ENCODE data around the gene PDIA4.
"Not testable (repeated sequence)": the region's sequence is repeated elsewhere in the genome, so short reads cannot be mapped to it uniquely, and the experiment has no call there.

PDIA4 gene

DNA sequence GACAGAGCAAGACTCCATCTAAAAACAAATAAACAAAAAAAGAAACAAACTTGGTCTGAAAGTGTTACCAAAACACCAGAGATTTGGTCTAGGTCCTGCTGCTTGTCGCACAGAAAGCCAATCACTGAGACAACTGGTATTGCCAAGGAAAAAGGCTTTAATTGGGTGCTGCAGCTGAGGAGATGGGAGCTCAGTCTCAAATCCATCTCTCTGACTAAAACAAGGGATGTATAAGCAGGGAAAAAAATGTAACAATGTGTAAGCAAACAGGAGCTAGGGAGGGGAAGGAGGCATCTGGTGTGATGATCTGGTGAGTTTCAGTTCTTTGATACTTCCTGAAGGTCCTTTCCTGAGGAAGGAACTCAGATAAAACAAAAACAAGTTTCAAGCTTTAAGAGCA is 8.4 kb upstream of the PDIA4 start:
- no peak for DNase-seq (ENCODE audit: low read depth)
- in situ Hi-C loops (cut with HindIII; ENCODE audit: low sequenced_read_pairs): no loop called here
- no peak overlapping the region for H3K4me3 ChIP-seq (ENCODE audit: low read depth, low read length)

DNA sequence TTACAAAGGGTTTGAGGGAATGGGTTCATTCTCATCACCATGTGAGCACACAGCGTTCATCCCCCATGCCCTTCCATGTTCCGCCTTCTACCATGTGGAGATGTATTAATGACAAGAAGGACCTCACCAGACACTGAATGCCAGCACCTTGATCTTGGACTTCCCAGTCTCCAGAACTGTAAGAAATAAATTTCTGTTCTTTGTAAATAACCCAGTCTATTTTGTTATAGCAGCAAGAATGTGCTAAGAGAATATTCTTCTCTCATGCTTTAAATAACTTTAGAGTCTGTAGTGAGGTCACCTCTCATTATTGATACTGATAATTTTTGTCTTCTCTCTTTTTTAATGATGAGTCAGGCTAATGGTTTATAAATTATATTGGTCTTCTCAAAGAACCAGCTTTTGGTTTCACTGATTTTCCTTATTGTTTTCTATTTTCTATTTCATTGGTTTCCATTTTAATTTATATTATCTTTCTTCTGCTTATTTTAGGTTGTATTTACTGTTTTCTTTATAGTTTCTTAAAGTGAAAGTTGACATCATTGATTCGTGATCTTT is 3.1 kb upstream of the PDIA4 start:
- DNase-seq (ENCODE audit: low read depth): no peak
- in situ Hi-C loops (cut with HindIII; ENCODE audit: low sequenced_read_pairs): no loop called here
- no peak overlapping the region for H3K4me3 ChIP-seq (ENCODE audit: low read depth, low read length)
- TF ChIP-seq, protein P1, sequence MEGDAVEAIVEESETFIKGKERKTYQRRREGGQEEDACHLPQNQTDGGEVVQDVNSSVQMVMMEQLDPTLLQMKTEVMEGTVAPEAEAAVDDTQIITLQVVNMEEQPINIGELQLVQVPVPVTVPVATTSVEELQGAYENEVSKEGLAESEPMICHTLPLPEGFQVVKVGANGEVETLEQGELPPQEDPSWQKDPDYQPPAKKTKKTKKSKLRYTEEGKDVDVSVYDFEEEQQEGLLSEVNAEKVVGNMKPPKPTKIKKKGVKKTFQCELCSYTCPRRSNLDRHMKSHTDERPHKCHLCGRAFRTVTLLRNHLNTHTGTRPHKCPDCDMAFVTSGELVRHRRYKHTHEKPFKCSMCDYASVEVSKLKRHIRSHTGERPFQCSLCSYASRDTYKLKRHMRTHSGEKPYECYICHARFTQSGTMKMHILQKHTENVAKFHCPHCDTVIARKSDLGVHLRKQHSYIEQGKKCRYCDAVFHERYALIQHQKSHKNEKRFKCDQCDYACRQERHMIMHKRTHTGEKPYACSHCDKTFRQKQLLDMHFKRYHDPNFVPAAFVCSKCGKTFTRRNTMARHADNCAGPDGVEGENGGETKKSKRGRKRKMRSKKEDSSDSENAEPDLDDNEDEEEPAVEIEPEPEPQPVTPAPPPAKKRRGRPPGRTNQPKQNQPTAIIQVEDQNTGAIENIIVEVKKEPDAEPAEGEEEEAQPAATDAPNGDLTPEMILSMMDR (IDR thresholded peaks at IDR 0.05; ENCODE audit: low read depth, low read length, missing control alignments): no peak

More for the DNA sequence above, 8.4 kb upstream of the PDIA4 start:
- TF ChIP-seq, protein P1 (IDR thresholded peaks at IDR 0.05; ENCODE audit: low read depth, low read length, missing control alignments): no peak

DNA sequence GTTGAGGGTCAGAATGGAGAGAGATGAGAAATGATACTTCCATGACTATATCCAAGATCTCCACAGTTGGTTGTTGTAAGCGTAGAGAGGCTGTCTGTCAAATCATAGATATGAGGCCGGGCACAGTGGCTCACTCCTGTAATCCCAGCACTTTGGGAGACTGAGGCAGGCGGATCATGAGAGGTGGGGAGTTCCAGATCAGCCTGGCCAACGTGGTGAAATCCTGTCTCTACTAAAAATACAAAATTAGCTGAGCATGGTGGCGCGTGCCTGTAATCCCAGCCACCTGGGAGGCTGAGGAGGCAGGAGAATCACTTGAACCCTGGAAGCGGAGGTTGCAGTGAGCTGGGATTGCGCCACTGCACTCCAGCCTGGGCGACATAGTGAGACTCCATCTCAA is 2.1 kb upstream of the PDIA4 start:
- not testable (repeated sequence) for H3K4me3 ChIP-seq (ENCODE audit: low read depth, low read length)

DNA sequence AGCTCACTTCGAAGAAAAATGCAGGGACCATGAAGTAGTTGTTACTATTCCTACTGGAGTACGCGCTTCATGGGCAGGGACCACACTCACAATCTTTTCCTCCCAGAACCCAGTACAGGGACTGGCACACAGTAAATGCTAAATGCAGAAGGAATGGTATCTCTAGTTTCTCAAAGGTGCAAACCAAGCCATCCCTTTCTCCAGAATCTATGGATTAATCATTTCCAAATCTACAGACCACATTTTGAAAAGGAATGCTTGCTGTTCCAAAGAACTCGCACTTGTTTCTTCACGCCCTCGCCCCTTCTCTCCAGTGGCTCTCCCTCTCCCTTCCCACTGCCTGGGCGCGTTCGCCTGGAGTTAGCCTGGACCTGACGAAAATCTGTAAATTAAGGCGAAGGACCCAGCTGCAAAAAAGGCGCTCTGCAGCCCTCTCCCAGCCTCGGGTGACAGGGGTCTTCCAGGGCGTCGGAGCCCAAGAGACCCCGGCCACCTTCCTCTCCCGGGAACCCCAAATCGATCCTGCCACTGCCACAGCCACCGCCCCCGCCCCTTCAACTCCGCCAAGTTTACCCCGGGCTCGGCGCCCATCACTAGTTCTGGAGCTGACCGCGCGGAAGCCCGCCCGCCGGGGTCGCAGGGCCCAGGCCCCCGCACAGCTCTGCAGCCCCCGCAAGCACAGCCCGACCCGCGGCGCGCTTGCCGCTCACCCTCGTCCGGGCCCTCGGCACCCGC is 527 bp downstream of the PDIA4 start:
- in situ Hi-C loops (cut with HindIII; ENCODE audit: low sequenced_read_pairs): no loop called here
- TF ChIP-seq, protein P1 (IDR thresholded peaks at IDR 0.05; ENCODE audit: low read depth, low read length, missing control alignments): no peak
- peak overlapping the region; percentile 82 for H3K4me3 ChIP-seq (ENCODE audit: low read depth, low read length)

More for the DNA sequence above, 2.1 kb upstream of the PDIA4 start:
- DNase-seq (ENCODE audit: low read depth); in situ Hi-C loops (cut with HindIII; ENCODE audit: low sequenced_read_pairs): not testable (repeated sequence)

DNA sequence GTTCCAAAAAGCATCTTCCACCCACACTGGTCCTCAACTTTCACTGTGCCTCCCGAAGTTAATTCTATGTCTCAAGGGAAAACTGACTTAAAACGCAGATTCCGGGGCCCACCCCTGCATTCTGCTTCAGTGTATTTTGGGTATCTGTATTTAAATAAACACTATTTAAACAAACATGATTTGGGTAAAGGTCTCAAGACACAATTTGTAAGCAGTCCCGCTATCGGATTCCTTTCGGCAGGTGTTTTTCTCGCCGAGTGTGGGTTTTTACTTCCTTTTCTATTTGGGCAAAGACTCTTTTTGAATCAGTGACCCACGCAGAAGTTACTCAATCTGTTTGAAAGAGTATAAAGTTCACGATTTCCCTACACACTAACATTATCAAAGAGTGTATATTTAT is 1.2 kb downstream of the PDIA4 start:
- in situ Hi-C loops (cut with HindIII; ENCODE audit: low sequenced_read_pairs): no loop called here
- no peak for DNase-seq (ENCODE audit: low read depth)

More for the DNA sequence above, 527 bp downstream of the PDIA4 start:
- DNase-seq (ENCODE audit: low read depth): no peak

DNA sequence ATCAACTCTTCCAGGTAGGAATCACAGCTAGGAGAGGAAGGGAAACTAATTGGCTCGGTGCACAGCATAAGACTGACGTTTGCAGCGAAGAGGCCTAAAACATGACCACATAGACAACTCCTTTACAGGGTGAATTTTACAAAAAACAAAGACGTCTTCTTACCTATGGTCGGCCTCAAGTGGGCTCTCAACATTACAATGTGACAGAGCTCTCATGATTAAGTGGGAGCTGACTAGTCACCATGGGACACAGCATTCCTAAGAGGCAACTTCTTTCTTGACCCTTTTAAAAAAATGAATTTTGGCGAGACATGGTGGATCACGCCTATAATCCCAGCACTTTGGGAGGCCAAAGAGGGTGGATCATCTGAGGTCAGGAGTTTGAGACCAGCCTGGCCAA is 4.6 kb downstream of the PDIA4 start:
- in situ Hi-C loops (cut with HindIII; ENCODE audit: low sequenced_read_pairs): no loop called here
- no peak for DNase-seq (ENCODE audit: low read depth)
- no peak overlapping the region for H3K4me3 ChIP-seq (ENCODE audit: low read depth, low read length)
- TF ChIP-seq, protein P1 (IDR thresholded peaks at IDR 0.05; ENCODE audit: low read depth, low read length, missing control alignments): no peak

More for the DNA sequence above, 1.2 kb downstream of the PDIA4 start:
- peak overlapping the region; percentile 82 for H3K4me3 ChIP-seq (ENCODE audit: low read depth, low read length)
- TF ChIP-seq, protein P1 (IDR thresholded peaks at IDR 0.05; ENCODE audit: low read depth, low read length, missing control alignments): no peak

DNA sequence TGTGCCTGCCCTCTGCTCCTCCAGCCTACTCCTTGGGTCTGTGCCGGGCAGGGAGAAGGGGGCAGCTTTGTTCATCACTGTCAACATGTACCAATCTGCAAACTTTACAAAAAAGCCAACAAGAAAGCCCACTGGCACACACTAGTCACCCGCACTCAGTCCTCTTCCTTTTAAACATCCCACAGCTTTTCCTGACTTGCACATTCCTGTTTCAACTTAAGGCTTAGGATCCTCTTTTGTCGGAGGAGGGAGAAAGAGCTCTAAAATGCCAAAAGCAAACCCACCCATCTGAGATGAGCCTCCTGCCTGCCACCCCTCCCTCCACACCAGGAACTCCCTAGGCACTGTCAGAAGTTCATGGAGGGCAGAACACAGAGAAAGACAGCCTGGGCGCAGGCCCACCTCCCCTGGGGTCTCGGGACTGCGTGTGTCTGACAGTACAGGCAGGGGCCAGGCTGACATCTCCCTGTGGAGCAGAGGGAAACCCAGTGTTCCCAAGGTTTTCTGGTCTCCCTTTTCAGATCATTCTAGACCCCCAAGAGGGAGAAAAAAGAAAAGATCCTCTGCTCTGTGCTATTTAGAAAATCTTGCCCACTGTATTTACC is 5.4 kb downstream of the PDIA4 start:
- in situ Hi-C loops (cut with HindIII; ENCODE audit: low sequenced_read_pairs): no loop called here
- TF ChIP-seq, protein P1 (IDR thresholded peaks at IDR 0.05; ENCODE audit: low read depth, low read length, missing control alignments): no peak
- DNase-seq (ENCODE audit: low read depth): no peak
- no peak overlapping the region for H3K4me3 ChIP-seq (ENCODE audit: low read depth, low read length)
